Measurements from ENCODE around the gene IFNA4.

DNA sequence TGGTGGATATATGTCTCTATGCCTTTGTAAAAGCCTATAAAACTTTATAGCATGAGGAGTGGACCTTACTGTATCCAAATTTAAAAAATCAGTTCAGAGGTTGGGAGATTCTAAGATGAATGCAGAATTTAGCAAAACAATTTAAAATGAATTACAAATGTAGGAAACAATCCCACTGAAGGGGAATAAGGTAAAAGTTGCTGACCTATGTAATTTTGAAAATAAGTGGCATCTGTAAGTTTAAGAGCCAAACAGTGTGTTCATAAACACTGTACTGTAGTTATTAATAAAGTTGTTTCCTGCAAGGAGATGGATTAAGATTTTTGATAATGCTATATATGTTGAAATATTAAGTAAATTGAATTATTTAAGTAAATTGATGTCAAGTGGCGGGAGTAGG is 50.4 kb downstream of the IFNA4 start:
- TF ChIP-seq, protein P1, sequence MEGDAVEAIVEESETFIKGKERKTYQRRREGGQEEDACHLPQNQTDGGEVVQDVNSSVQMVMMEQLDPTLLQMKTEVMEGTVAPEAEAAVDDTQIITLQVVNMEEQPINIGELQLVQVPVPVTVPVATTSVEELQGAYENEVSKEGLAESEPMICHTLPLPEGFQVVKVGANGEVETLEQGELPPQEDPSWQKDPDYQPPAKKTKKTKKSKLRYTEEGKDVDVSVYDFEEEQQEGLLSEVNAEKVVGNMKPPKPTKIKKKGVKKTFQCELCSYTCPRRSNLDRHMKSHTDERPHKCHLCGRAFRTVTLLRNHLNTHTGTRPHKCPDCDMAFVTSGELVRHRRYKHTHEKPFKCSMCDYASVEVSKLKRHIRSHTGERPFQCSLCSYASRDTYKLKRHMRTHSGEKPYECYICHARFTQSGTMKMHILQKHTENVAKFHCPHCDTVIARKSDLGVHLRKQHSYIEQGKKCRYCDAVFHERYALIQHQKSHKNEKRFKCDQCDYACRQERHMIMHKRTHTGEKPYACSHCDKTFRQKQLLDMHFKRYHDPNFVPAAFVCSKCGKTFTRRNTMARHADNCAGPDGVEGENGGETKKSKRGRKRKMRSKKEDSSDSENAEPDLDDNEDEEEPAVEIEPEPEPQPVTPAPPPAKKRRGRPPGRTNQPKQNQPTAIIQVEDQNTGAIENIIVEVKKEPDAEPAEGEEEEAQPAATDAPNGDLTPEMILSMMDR (IDR thresholded peaks at IDR 0.05; ENCODE audit: low read length): no peak
- TF ChIP-seq EZH2 (optimal IDR thresholded peaks at IDR 0.05; ENCODE audit: low read depth, low read length) (no peak), EZH2phosphoT487 (IDR thresholded peaks at IDR 0.05; ENCODE audit: low read length) (no peak)
